ENCODE measurements around the gene MRPL41.
"Not testable (repeated sequence)": the region's sequence is repeated elsewhere in the genome, so short reads cannot be mapped to it uniquely, and the experiment has no call there.

MRPL41 gene

DNA sequence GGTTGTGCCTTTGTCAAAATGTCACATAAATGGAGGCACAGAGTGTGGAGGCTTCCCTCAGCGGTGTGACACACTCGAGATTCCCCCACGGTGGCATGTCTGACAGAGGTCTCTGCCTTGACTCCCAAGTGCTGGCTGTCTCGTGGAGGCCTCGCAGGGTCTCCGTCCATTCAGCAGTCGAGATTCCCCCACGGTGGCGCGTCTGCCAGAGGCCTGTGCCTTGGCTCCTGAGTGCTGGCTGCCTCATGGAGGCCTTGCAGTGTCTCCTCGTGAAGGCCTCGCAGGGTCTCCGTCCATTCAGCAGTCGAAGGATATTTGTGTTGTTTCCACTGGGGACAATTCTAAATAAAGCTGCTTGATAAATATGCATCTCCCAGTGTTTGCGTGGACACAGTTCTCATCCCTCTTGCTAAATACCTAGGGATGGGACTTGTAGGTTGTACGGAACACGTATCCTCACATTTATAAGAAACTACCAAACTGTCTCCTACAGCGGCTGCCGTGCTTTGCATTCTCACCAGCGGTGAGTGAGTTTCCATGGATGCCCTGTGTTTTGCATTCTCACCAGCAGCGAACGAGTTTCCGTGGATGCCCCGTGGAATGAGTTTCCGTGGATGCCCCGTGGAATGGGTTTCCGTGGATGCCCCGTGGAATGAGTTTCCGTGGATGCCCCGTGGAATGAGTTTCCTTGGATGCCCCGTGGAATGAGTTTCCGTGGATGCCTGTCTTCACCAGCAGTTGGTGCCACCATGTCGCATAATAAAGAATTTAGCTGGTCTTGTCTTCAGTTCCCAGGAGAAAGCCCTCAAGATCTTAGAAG is 27.3 kb upstream of the MRPL41 start:
- in situ Hi-C loops (cut with MboI; ENCODE audit: low sequenced_read_pairs, unreplicated experiment): no loop called here
- TF ChIP-seq, protein P1, sequence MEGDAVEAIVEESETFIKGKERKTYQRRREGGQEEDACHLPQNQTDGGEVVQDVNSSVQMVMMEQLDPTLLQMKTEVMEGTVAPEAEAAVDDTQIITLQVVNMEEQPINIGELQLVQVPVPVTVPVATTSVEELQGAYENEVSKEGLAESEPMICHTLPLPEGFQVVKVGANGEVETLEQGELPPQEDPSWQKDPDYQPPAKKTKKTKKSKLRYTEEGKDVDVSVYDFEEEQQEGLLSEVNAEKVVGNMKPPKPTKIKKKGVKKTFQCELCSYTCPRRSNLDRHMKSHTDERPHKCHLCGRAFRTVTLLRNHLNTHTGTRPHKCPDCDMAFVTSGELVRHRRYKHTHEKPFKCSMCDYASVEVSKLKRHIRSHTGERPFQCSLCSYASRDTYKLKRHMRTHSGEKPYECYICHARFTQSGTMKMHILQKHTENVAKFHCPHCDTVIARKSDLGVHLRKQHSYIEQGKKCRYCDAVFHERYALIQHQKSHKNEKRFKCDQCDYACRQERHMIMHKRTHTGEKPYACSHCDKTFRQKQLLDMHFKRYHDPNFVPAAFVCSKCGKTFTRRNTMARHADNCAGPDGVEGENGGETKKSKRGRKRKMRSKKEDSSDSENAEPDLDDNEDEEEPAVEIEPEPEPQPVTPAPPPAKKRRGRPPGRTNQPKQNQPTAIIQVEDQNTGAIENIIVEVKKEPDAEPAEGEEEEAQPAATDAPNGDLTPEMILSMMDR (IDR thresholded peaks at IDR 0.05; ENCODE audit: borderline replicate concordance, control extremely low read depth, extremely low read depth, insufficient read depth, missing control alignments): no peak
- no peak for DNase-seq (ENCODE audit: low spot score)

DNA sequence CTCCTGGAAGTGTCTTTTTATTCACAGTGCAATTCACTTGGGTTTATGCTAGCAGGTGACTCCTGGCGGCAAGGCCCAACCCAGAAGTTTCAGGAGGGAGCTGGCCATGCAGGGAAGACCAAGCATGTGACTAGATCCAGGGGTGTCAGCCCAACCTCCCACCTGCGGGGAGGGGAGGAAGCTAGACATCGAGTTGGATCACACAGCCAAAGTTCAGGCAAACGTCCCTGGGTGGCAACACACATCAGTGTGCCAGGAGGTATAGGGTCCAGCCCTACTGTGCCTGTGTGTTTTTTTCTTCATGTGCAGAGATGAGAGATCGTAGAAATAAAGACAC is 26.7 kb upstream of the MRPL41 start:
- TF ChIP-seq, protein P1 (IDR thresholded peaks at IDR 0.05; ENCODE audit: borderline replicate concordance, control extremely low read depth, extremely low read depth, insufficient read depth, missing control alignments): no peak
- in situ Hi-C loops (cut with MboI; ENCODE audit: low sequenced_read_pairs, unreplicated experiment): loop anchor here (25.0 kb wide), 1 partner anchor 238 kb away; the partner anchor contains the start of gene TOR4A
- DNase-seq (ENCODE audit: low spot score): no peak

DNA sequence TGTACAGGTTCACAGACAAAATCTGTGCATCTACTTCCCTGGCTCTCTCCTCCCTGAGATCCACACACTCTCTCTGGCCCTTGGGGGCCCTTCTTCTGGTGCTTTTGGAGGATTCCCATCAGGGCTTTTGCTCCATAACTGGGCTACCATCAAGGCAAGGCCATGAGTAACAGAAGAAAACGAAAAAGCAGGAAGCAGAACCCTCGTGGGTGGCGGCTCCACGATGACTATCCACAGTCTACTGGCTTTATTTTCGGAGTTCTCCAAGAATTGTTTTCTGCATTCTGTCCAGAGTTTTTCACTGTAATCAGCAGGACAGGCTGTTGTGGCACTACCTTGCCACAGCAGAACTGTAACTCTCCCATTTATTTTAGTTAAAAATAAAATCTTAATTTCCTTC is 21.3 kb upstream of the MRPL41 start:
- TF ChIP-seq, protein P1 (IDR thresholded peaks at IDR 0.05; ENCODE audit: borderline replicate concordance, control extremely low read depth, extremely low read depth, insufficient read depth, missing control alignments): no peak
- DNase-seq (ENCODE audit: low spot score): no peak
- in situ Hi-C loops (cut with MboI; ENCODE audit: low sequenced_read_pairs, unreplicated experiment): loop anchor here (25.0 kb wide), 1 partner anchor 243 kb away; the partner anchor contains the start of gene TOR4A

DNA sequence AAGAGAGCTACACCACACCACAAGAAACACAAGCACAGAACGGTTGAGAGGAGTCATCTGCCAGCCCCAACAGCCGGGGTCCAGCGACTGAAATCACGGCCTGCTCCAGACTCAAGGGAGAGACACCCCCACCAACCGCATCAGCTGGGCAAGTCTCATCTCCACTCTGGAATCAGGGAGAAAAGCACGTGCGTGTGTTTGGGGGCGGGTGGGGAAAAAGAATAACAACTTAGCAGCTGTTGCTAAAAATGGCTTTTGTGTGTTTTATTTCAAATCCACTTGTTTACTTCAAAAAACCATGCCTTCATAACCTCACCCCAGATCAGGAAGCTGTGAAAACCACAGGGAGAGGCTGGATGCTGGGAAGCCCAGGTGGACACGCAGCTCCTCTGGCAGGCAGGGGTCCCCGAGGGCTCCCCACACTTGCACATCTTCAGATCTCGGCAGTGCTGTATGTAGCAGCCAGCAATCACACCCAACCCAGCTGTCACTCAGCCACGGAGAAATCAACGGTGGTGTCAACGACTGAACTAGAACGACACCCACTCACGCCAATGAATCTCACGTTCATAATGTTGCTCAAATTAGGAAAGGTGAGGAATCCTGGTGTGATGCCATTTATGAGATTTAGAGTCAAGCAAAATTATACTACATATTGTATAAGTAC is 20.4 kb upstream of the MRPL41 start:
- in situ Hi-C loops (cut with MboI; ENCODE audit: low sequenced_read_pairs, unreplicated experiment): loop anchor here (25.0 kb wide), 1 partner anchor 244 kb away; the partner anchor contains the start of gene TOR4A
- TF ChIP-seq, protein P1 (IDR thresholded peaks at IDR 0.05; ENCODE audit: borderline replicate concordance, control extremely low read depth, extremely low read depth, insufficient read depth, missing control alignments): no peak

DNA sequence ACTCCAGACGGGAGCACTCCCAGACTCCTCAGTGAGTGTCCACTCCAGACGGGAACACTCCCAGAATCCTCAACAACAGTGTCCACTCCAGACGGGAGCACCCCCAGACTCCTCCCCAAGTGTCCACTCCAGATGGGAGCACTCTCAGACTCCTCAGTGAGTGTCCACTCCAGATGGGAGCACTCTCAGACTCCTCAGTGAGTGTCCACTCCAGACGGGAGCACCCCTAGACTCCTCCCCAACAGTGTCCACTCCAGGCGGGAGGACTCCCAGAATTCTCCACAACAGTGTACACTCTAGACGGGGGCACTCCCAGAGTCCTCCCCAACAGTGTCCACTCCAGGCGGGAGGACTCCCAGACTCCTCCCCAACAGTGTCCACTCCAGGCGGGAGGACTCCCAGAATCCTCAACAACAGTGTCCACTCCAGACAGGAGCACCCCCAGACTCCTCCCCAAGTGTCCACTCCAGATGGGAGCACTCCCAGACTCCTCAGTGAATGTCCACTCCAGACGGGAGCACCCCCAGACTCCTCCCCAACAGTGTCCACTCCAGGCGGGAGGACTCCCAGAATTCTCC is 18.7 kb upstream of the MRPL41 start:
- not testable (repeated sequence) for DNase-seq (ENCODE audit: low spot score)
- in situ Hi-C loops (cut with MboI; ENCODE audit: low sequenced_read_pairs, unreplicated experiment): loop anchor here (25.0 kb wide), 1 partner anchor 246 kb away; the partner anchor contains the start of gene TOR4A

More for the DNA sequence above, 20.4 kb upstream of the MRPL41 start:
- DNase-seq (ENCODE audit: low spot score): no peak

DNA sequence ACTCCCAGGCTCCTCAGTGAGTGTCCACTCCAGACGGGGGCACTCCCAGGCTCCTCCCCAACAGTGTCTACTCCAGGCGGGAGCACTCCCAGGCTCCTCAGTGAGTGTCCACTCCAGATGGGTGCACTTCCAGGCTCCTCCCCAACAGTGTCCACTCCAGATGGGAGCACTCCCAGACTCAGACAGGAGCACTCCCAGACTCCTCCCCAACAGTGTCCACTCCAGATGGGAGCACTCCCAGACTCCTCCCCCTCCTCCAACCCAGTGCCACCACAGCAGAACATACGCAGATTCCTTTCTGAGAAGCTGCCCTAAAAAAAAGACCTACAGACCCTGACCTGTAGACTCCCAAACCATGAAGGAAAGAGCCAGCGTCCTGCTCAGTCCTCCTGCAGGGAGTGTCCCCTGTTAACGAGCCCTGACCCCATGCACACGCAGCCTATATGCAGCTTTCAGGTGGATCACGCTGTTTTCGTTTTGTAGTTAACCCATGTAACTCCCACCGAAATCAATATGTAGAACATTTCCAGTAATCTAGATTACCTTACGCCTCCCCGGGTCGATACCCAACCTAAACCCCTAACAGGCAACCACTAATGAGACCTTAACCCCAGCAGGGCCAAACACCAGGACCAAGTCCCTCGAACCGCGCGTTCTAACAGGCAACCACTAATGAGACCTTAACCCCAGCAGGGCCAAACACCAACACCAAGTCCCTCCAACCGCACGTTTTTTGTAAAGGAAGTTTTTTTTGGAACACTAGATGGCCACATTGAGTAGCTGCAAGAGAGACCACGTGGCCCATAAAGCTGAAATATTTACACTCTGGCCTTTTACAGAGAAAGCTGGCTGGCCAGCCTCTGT is 17.2 kb upstream of the MRPL41 start:
- in situ Hi-C loops (cut with MboI; ENCODE audit: low sequenced_read_pairs, unreplicated experiment): loop anchor here (25.0 kb wide), 1 partner anchor 247 kb away; the partner anchor contains the start of gene TOR4A
- peak; percentile 73 for DNase-seq (ENCODE audit: low spot score)
- TF ChIP-seq, protein P1 (IDR thresholded peaks at IDR 0.05; ENCODE audit: borderline replicate concordance, control extremely low read depth, extremely low read depth, insufficient read depth, missing control alignments): peak; percentile 36

Measured in GM13976 (cell line).